NB4 (cell line): ENCODE measurements around the gene UBLCP1.

Experiments
- DNase-seq: peaks from one replicate; pipeline ENCODE4 v3.0.0; 2010; ENCODE audit warnings: low read depth
- H3K4me3 ChIP-seq: one replicate; pipeline ENCODE4 v1.5.1; 2011; ENCODE audit warnings: mild to moderate bottlenecking, low read depth, low read length, moderate library complexity
- CTCF ChIP-seq: IDR thresholded peaks from one replicate; pipeline ENCODE4 v1.5.1; 2012; ENCODE audit warnings: low read depth, low read length
- MAX ChIP-seq: IDR thresholded peaks from 2 replicates; pipeline ENCODE4 v1.6.1; 2011; ENCODE audit warnings: low read depth, low read length
- MYC ChIP-seq: IDR thresholded peaks from 2 replicates; pipeline ENCODE4 v1.6.1; 2011; ENCODE audit warnings: low read depth, low read length
- POLR2A ChIP-seq: IDR thresholded peaks from 2 replicates; pipeline ENCODE4 v1.6.1; 2011; ENCODE audit warnings: mild to moderate bottlenecking; ENCODE audit not compliant: insufficient read length; ENCODE audit errors: extremely low read depth

The UBLCP1 gene

GRCh38 chr5:159313197-159313596, 50.1 kb downstream of the UBLCP1 start:
- H3K4me3 ChIP-seq = no peak overlapping the region
- no peak for DNase-seq
- no peak for TF ChIP-seq POLR2A
- no peak for TF ChIP-seq MAX
- TF ChIP-seq MYC = no peak
- no peak for TF ChIP-seq CTCF

- no peak overlapping the region for H3K4me3 ChIP-seq
- TF ChIP-seq POLR2A (no peak), MAX (peak; percentile 15; the same call in 1 of the 2 replicates), MYC (no peak), CTCF (peak; percentile 78)
- DNase-seq = peak; percentile 73
Measured at GRCh38 chr5:159316519-159317383, 53.7 kb downstream of the UBLCP1 start.

DNA sequence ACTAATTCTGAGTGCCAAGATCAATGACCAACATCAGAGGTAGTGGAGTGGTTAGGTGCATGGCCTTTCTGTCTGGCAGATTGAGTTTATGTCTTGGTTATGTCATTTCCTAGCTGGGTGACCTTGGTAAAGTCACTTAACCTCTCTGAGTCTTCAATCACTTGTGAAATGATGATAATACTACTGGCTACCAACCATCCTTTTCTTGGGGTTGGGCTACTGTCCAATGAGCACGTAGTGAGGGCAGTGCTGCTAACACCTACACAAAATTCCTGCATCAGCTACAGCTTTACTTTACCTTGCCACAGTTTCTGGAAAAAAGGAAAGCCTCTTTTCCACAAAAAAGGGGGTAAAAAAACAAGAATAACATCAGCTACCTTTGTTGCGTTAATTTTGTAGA, 54.8 kb downstream of the UBLCP1 start:
- no peak for DNase-seq
- TF ChIP-seq POLR2A (no peak), MAX (no peak), CTCF (no peak), MYC (no peak)
- H3K4me3 ChIP-seq = no peak overlapping the region

GRCh38 chr5:159318448-159318847, 55.4 kb downstream of the UBLCP1 start:
- no peak for DNase-seq
- TF ChIP-seq MAX (no peak), POLR2A (no peak), MYC (no peak), CTCF (no peak)
- no peak overlapping the region for H3K4me3 ChIP-seq

DNA sequence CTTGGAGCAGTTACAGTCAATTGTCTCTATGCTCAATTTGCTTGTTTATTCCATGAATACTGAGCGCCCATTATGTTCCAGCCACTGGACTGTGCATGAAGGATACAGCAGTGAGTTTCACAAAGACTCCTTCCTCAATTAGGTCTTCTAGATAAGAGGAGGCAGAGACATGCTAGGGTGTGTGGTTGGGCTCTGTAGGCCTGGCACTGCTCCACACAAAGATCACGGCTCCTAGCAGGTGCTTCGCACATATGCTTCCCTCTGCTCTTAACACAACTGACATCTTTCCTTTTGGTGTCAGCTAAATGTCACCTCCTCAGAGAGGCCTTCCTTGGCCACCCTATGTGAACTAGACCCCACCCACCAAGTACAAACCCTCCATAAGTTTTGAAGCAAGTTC, 56.3 kb downstream of the UBLCP1 start:
- no peak for DNase-seq
- H3K4me3 ChIP-seq = no peak overlapping the region
- TF ChIP-seq CTCF (no peak), MAX (no peak), MYC (no peak), POLR2A (no peak)
